Caki2 (cell line): Measurements from ENCODE around the gene KLHL30. TPM values are rescaled to one million over a fixed set of nuclear protein-coding genes. Genes with fewer than 3 reads are reported as not detected.

Source experiments
- DNase-seq: peaks from one replicate; pipeline ENCODE4 v3.0.0-alpha.2; 2015; ENCODE audit warnings: low read depth
- in situ Hi-C: cut with HindIII; loops from 2 replicates; pipeline ENCODE4 v1.10.0; 2016; ENCODE audit warnings: low sequenced_read_pairs, low pct_unique_long_range_greater_than_20kb, mixed read lengths
- total RNA-seq: library from RNA; depleted of rRNA; stranded (reverse); fragments of >200 nt; shearing (Covaris generic); gene quantifications from 2 replicates; pipeline ENCODE4 v1.2.3, GENCODE V29; 2014; ENCODE audit warnings: low replicate concordance

Gene KLHL30
- total RNA-seq, 1 experiment from 2014 or later = 0.91 TPM

- in situ Hi-C loops = no loop called here
- no peak for DNase-seq
These were observed 37.4 kb upstream of the KLHL30 start for GRCh38 chr2:238100821-238101771.

GRCh38 chr2:238101891-238102841 is 36.3 kb upstream of the KLHL30 start:
- no peak for DNase-seq
- in situ Hi-C loops = no loop called here

- DNase-seq = no peak
- in situ Hi-C loops = no loop called here
These were observed 35.6 kb upstream of the KLHL30 start for GRCh38 chr2:238102865-238103264.

GRCh38 chr2:238103465-238104225 is 34.8 kb upstream of the KLHL30 start:
- in situ Hi-C loops = no loop called here
- no peak for DNase-seq

GRCh38 chr2:238104226-238104690 is 34.2 kb upstream of the KLHL30 start:
- no peak for DNase-seq
- in situ Hi-C loops = no loop called here

GRCh38 chr2:238104691-238105371 is 33.6 kb upstream of the KLHL30 start:
- in situ Hi-C loops = no loop called here
- DNase-seq = no peak

- no peak for DNase-seq
- in situ Hi-C loops = no loop called here
These were observed 32.7 kb upstream of the KLHL30 start for GRCh38 chr2:238105506-238106338.

GRCh38 chr2:238106339-238106697 is 32.1 kb upstream of the KLHL30 start:
- in situ Hi-C loops = no loop called here
- no peak for DNase-seq

GRCh38 chr2:238106698-238107524 is 31.6 kb upstream of the KLHL30 start:
- no peak for DNase-seq
- in situ Hi-C loops = no loop called here

- DNase-seq = no peak
- in situ Hi-C loops = no loop called here
These were observed 30.7 kb upstream of the KLHL30 start for GRCh38 chr2:238107525-238108422.

- no peak for DNase-seq
- in situ Hi-C loops = no loop called here
These were observed 29.9 kb upstream of the KLHL30 start for GRCh38 chr2:238108423-238109183.

- no peak for DNase-seq
- in situ Hi-C loops = no loop called here
These were observed 24.9 kb upstream of the KLHL30 start for GRCh38 chr2:238113611-238114010.

- no peak for DNase-seq
- in situ Hi-C loops = no loop called here
These were observed 24.1 kb upstream of the KLHL30 start for GRCh38 chr2:238114331-238114841.

- in situ Hi-C loops = no loop called here
- DNase-seq = no peak
These were observed 23.4 kb upstream of the KLHL30 start for GRCh38 chr2:238114851-238115660.
